NCI-H2227 (cell line): ENCODE measurements around the gene TMEM248.
"Not testable (repeated sequence)": the region's sequence is repeated elsewhere in the genome, so short reads cannot be mapped to it uniquely, and the experiment has no call there.

Experiments used
- DNase-seq: peaks from one replicate; lab custom pipeline; 2025; ENCODE audit not compliant: unreplicated experiment; lab: John Stamatoyannopoulos, UW

Gene TMEM248, protein sequence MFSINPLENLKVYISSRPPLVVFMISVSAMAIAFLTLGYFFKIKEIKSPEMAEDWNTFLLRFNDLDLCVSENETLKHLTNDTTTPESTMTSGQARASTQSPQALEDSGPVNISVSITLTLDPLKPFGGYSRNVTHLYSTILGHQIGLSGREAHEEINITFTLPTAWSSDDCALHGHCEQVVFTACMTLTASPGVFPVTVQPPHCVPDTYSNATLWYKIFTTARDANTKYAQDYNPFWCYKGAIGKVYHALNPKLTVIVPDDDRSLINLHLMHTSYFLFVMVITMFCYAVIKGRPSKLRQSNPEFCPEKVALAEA

DNA sequence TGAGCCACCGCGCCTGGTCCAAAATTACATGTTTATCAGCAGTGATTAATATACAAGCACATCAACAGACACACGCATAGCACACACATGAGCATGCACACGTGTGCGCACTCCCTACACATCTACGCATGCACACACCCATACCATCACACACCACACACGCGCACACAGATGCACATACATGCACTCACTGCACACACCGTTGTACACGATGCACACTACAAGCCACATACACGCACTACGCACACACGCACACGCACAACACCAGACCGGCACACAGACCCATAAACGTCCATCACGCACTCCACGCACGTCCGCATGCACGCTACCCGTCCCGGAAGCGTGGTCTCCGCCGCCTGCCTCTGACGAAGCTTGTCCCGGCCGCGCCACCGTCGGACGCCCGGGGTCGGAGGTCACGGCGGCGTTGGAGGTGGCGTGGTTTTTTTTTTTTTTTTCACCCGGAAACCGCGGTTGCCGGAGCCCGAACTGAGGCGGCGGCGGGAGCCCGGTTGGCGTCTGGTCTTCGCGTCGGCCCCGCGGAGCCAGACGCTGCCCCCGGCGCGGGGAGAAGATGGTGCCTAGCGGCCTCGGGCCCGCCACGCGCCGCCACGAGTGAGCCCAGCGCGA, at the start of gene TMEM248:
TMEM248 (plus strand) TSS at position 457 of the 627 bp plus-strand sequence. CDS start 20,641 bp downstream, outside the sequence.
- peak; percentile 95 for DNase-seq

DNA sequence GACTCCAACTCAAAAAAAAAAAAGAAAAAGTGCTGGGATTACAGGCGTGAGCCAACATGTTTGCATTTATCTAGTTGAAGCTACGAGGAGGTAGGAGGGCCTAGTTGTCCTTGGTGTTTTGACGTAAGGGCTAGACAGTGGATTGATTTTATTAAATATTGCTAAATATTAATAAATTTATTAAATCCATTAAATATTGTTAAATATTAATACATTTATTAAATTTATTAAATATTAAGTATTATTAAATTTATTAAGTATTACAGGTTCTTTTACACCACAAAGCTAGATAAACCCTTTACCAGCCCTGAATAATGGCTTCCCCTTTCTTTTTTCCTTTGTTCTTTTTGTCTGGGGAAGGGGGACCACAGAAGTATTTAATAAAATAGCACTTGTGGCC, 47.5 kb upstream of the TMEM248 start:
- DNase-seq = no peak

DNA sequence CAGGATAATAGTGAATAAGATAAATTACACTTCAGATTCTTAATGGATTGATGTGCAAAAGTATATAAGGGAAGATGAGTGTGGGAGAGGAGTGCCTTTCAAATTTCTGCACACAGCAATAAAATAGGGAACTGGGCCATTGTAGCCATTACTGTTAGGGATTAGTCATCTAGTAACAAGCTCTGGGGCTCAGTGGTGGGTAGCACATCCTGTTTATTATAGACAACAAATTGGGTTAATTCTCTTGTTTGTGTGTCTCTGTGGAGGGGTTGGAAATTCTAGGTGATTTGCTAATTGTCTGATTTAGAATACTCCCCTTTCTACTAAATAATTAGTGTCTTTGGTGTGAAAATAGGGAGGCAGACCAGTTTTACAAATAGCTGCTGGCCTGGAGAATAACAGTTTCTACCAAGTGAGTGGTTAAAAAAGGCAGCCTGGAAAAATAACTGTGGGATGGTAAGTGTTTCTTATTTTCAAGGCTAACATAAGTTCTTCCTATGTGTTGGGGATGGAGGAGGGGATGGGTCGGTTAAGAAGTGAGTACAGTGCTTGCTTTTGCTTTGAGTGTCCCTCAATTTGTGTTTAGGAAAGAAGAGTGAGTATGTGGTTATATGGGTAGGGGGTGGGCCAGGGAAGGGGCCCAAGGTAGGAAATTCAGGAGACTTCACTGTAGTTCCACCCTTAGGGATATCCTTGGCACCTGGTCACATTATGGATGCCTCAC, 43.3 kb upstream of the TMEM248 start:
- DNase-seq = no peak

DNA sequence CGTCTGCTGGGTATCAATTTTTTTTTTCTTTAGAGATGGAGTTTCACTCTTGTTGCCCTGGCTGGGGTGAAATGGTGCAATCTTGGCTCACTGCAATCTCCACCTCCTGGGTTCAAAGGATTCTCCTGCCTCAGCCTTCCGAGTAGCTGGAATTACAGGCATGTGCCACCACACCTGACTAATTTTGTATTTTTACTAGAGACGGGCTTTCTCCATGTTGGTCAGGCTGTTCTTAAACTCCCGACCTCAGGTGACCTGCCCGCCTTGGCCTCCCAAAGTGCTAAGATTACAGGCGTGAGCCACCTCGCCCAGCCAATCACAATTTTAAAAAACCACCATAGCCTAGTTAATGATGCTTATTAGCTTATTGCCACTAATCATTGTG, 42.7 kb upstream of the TMEM248 start:
- DNase-seq = not testable (repeated sequence)

DNA sequence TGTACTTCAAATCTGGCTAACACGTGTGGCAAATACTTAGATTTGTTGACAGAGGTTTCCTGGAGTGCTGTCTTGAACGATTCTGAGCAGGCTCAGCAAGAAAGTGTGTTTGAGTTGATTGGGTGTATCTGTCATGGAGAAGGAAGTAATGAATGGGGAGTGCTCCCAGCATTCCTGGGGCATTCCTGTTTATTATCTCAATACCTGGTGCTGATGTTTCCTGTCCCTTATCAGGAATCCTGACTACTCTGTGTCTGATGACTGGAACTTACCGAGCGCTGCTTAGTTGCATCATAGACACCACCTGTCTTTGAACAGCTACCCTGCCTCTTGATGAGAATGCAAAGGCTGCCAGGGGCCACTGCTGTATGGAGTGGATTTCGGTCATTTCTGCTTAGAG, 41.0 kb upstream of the TMEM248 start:
- no peak for DNase-seq

DNA sequence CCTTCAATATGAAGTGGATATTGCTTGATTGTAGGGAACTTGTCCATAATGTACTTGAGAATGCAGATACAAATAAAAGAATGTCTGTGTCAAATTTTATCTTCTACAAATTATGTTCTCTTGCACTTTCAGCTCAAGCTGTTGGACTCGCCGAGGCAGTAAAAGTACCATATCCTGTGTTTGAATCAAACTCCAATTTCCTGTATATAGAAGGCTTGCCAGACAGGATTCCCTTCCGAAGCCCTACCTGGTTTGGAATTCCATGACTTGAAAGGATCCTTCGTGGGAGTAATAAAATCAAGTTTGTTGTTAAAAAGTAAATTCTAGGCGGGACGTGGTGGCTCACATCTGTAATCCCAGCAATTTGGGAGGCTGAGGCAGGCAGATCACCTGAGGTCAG, 40.4 kb upstream of the TMEM248 start:
- DNase-seq = not testable (repeated sequence)

DNA sequence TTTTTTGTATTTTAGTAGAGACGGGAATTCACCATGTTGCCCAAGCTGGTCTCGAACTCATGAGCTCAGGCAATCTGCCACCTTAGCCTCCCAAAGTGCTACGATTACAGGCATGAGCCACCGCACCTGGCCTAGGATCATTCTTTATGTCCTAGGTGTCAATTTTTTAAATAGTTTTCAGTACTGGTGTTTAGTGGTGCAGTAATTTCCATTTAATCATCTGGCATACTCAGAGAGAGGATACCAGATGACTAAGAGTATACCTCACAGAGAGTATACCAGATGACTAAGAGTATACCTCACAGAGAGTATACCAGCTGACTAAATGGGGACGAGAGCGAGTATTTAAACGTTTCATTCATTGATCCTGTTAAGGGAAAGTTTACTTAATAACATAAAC, 37.3 kb upstream of the TMEM248 start:
- DNase-seq = no peak

DNA sequence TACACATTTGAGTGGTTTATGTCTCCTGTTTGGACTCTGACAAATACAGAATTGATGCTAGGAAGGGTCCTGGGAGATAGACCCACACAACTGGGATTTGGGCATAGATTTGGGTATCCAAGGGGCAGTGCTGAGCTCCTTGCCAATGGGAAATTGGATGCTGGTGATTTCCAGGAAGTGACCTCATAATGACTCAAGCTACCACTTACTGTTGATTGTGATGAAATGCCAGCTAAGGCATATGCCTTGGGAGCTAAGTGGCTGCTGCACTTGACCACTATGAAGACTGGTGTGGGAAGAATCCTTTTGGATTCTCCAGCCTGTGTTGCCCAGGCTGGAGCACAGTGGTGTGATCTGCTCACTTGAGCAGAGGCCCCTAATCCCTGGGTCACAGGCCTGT, 36.5 kb upstream of the TMEM248 start:
- not testable (repeated sequence) for DNase-seq

DNA sequence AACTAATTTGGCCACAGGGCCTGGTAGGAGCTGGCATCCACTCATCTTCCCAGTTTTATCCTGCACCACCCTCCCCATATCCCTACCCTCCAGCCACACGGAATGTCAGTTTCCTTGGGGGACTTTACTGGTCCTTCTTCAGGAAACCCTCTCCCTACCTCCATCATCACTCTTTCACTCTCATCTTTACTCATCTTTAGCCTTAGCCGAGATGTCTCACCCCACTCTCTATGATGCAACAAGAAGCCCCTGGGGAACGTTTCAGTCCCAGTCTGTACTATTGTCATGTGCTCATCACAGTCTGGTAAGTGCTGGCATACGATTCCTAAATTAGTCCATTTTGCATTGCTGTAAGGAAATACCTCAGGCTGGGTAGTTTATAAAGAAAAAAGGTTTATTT, 34.9 kb upstream of the TMEM248 start:
- DNase-seq = no peak

DNA sequence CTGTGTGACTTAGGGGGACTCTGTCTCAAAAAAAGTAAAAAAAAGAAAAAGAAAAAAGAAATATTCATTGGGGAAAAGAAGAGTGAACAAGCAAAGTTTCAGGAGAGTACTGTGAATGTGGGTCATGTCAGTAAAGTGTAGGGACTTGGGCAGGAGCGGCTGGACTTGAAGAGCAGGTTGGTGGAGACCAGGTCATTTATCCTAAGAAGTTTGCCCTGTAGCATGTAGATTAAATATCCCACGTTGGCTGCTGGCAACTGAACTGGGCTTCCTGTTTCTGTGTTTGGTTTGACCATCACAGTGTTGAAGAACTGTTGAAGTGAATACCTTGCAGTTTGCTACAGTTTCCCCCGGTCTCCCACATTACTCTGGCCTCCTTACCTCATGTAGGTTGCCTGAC, 32.8 kb upstream of the TMEM248 start:
- not testable (repeated sequence) for DNase-seq

DNA sequence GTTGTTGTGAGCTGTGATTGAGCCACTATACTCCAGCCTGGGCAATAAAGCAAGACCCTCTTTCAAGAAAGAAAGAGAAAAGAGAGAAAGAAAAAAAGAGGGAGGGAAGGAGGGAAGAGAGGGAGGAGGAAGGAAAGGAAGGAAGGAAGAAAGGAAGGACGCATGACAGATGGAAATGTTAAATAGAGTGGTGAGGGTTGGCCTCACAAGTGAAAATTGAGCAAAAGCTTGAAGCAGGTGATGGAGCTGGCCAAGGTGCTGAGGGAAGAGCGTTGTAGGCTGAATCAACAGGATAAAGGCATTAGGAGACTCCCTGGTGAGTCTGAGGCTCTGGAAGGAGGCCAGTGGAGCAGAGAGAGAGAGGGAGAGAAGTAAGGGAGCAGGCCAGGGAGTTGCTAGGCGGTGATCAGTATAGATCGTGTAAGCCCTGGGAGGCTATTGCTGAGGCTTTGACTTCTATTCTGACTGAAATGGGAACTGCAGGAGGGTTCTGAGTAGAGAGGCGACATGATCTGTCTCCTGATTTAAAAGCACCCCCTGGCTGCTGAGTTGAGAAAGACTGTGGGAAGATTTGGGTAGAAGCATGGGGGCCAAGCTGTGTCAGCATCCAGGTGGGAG, 26.5 kb upstream of the TMEM248 start:
- no peak for DNase-seq

DNA sequence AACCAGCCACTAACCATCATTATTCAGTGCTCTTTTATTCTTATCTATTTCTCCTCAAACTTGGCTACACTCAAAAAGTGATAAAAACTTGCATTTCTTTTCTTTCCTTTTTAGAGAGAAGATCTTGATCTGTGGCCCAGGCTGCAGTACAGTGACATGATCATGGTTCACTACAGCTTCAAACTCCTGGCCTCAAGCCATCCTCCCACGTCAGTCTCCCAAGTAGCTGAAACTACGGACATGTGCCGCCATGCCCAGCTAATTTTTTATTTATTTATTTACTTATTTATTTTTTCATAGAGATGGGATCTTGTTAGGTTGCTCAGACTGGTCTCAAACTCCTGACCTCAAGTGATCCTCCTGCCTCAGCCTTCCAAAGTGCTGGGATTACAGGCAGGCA, 24.6 kb upstream of the TMEM248 start:
- no peak for DNase-seq

DNA sequence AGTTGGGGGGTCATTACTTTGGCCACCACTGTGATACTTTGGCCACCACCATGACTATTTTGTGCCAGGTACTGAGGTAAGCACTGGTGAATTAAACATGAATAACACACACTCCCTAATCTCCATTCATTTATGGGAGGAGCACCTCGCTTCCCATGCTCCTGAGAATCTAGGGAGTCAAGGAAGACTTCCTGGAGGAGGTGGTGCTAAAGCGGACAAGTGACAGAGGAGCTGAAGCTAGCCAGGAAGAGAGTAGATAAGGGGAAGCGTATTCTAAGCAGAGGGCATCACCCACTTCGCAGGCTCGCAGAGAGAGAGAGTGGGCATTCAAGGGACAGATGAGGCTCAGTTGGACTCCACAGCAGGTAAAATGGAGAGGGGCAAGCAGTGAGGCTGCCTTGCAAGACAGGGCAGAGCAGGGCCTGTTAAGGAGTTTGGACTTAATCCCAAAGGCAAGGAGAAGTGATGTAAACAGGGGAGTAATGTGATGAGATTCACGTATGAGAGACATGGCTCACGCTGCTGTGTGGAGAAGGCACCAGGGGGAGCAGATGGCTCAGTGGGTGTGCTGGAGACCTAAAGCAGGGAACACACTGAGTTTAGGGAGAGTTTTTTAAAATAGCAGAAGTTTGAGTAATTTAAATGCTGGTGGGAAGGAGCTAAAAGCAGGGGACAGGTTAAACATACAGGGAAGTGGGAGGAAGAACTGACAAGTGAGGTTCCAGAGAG, 21.3 kb upstream of the TMEM248 start:
- no peak for DNase-seq

DNA sequence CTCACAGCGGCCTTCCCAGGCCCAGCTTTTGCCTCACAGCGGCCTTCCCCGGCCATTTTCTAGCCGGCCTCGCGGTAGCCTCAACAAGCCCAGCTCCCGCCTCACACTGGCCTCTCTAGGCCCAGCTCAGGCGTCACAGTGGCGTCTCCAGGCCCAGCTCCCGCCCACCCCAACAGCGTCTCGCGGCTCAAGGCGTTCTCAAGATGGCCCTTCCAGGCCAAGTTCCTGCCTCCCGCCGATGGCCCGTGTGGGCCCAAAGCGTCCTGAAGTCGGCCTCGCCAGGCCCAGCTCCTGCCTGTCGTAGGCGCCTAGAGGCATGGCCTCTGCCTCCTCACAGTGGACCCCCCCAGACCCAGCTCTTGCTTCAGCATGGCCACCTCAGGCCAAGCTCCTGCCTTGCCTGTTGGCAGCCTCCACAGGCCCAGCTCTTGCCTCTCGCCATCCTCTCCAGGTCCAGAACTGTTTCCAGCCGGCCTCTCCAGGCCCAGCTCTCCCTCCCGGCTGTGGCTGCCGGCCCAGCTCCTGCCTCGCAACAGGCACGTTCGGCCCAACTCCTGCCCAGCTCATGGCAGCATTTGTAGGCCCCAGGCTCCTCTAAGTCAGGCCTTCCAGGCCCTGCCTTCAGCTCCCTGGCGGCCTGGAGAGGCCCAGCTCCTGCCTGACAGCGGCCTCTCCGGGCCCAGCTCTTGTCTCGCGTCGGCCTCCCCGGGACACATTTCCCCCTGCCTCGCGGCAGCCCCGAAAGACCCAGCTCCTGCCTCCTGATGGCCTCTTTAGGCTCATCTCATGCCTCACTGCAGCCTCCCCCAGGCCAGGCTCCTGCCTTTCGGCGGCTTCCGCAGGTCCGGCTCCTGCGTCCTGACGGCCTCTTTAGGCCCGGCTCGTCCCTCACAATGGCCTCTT, 18.8 kb upstream of the TMEM248 start:
- no peak for DNase-seq

DNA sequence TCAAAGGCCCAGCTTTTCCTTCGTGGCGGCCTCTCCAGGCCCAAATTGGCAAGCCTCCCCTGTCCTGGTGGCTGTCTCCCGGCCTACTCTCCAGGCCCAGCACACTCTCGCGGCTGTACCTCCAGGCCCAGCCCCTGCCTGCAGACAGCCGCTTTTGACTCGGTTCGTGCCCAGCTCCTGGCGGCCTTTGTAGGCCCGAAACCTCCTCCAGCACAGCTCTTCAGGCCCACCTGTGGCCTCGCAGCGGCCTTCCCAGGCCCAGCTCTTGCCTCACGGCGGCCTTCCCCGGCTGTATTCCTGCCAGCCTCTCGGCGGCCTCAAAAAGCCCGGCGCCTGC, 18.2 kb upstream of the TMEM248 start:
- DNase-seq = no peak

DNA sequence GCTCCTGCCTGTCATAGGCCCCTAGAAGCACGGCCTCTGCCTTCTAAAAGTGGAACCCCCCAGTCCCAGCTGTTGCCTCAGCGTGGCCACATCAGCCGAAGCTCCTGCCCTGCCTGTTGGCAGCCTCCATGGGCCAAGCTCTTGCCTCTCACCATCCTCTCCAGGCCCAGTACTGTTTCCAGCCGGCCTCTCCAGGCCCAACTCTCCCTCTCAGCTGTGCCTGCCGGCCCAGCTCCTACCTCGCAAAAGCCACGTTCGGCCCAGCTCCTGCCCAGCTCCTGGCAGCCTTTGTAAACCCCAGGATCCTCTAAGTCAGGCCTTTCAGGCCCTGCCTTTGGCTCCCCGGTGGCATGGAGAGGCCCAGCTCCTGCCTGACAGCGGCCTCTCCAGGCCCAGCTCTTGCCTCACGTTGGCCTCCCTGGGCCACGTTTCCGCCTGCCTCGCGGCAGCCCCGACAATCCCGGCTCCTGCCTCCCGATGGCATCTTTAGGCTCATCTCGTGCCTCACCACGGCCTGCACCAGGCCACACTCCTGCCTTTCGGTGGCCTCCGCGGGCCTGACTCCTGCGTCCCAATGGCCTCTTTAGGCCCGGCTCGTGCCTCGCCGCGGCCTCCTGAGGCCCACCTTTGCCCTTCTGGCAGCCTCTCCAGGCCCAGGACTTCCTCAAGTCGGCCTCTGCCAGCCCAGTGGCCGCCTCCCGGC, 17.5 kb upstream of the TMEM248 start:
- DNase-seq = no peak

DNA sequence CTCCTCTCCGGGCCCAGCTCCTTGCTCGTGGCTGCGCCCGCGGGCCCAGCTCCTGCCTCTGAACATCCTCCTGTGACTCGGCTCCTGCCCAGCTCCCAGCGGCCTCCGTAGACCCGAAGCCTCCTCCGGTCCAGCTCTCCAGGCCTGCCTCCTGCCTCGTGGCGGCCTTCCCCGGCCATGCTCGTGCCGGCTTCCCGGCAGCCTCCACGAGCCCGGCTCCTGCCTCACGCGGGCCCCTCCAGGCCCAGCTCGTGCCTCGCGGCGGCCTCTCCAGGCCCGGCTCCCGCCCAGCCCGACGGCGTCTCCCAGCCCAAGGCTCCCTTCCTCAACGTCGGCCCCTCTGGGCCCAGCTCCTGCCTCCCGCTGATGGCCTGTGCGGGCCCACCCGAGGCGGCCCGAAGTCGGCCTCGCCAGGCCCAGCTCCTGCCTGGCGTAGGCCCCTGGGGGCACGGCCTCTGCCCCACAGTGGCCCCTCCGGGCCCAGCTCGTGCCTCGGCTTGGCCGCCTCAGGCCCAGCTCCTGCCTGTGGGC, 16.9 kb upstream of the TMEM248 start:
- no peak for DNase-seq

DNA sequence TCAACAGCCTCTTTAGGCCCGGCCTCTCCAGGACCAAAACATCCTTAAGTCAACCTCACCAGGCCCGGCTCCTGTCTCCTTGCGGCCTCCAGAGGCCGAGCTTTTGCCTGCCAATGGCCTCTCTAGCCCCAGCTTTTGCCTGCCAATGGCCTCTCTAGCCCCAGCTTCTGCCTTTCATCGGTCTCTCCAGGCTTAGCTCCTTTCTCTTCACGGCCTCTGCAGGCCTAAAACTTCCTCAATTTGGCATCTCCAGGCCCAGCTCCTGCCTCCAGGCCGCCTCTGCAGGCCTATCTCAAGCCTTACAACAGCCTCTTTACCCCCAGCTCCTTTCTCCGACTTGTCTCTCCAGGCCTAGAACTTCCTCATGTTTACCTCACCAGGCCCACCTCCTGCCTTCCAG, 15.7 kb upstream of the TMEM248 start:
- DNase-seq = no peak

DNA sequence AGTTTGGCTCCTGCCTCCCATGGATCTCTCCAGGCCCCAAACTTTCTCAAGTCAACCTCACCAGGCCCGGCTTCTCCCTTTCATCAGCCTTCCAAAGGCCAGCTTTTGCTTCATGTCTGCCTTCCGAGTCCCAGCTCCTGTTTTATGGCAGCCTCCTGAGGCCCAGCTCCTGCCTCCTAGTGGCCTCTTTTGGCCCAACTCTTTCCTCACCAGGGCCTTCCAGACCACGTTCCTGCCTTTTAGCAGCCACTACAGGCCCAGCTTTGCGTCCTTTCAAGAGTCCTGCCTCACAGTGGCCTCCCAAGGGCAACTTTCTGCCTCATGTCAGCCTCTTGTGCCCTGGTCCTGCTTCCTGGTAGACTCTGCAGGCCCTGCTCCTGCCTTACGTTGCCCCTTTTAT, 15.3 kb upstream of the TMEM248 start:
- no peak for DNase-seq
